GM10847 (cell line): ENCODE measurements around the gene AKAP11.

Experiments used
- POLR2A ChIP-seq: IDR thresholded peaks from 2 replicates; pipeline ENCODE4 v1.6.1; 2011; ENCODE audit not compliant: insufficient read length; ENCODE audit errors: extremely low read depth

Gene AKAP11

DNA sequence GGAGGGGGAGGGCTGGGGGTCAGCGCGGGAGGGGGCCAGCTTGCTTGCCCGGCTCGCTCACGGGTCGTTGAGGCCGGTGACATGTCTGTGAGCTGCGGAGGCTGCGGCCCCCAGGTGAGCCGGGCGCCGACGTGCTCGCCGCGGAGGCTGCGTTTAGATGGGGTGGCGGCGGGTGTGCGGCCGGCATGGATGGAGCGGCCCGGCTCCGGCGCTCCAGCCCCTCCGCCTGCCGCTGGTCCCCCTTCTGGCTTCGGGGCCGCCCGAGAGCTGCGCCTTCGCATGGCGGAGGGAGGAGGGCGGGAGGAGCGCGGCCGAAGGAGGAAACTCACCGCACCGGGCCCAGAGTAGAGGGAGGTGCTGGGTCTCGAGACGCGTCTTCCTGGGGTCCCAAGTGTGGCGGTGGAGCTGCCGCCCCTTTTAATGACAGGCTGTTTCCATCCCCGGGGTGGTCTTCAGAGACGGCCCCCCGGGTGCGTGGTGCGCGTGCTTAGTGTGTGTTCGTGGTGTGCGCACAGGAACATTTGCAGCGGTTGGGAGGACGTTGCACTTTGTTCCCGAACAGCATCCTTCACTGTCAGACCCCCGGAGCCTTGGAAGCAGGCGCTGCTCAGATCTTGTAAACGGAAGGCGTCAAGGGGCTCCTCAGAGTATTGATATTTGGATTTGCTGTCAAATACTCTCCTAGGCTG, at the start of gene AKAP11:
AKAP11 (plus strand) TSS at position 38 of the 689 bp plus-strand sequence. CDS start 14,197 bp downstream, outside the sequence.
- TF ChIP-seq POLR2A, result peak; percentile 44

GRCh38 chr13:42223681-42224080, 48.3 kb upstream of the AKAP11 start:
- TF ChIP-seq POLR2A, result no peak

- no peak for TF ChIP-seq POLR2A
Observed at GRCh38 chr13:42225051-42225450, 46.9 kb upstream of the AKAP11 start.

GRCh38 chr13:42228527-42228926, 43.4 kb upstream of the AKAP11 start:
- TF ChIP-seq POLR2A, result no peak

- no peak for TF ChIP-seq POLR2A
Observed at GRCh38 chr13:42229287-42229686, 42.7 kb upstream of the AKAP11 start.

DNA sequence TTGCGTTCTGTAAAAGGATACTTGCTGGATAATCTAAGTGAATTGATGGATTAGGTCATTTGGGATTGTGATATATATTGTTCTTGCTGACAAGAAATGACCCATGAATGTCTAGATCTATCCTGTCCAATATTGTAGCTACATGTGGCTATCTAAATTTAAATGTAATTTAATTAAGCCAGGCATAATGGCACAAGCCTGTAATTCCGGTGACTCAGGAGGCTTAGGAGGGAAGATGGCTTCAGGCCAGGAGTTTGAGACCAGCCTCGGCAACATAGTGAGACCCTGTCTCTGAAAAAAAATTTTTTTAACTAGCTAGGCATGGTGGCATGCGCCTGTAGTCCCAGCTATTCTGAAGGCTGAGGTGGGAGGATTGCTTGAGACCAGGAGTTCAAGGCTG, 39.3 kb upstream of the AKAP11 start:
- no peak for TF ChIP-seq POLR2A

GRCh38 chr13:42233726-42234125, 38.2 kb upstream of the AKAP11 start:
- no peak for TF ChIP-seq POLR2A

- no peak for TF ChIP-seq POLR2A
Observed at GRCh38 chr13:42239161-42239560, 32.8 kb upstream of the AKAP11 start.

GRCh38 chr13:42239644-42240043, 32.3 kb upstream of the AKAP11 start:
- TF ChIP-seq POLR2A, result no peak

- no peak for TF ChIP-seq POLR2A
Observed at GRCh38 chr13:42246541-42246940, 25.4 kb upstream of the AKAP11 start.

DNA sequence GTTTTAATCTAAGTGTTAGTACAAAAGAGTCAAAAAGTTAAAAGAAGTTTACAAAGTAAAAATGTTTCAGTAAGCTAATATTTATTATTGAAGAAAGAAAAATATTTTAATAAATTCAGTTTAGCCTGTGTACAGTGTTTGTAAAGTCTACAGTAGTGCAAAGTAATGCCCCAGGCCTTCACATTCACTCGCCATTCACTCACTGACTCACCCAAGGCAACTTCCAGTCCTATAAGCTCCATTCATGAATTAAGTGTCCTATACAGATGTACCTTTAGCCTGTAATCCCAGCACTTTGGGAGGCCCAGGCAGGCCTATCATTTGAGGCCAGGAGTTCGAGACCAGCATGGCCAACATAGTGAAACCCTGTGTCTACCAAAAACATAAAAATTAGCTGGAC, 24.1 kb upstream of the AKAP11 start:
- TF ChIP-seq POLR2A, result no peak

DNA sequence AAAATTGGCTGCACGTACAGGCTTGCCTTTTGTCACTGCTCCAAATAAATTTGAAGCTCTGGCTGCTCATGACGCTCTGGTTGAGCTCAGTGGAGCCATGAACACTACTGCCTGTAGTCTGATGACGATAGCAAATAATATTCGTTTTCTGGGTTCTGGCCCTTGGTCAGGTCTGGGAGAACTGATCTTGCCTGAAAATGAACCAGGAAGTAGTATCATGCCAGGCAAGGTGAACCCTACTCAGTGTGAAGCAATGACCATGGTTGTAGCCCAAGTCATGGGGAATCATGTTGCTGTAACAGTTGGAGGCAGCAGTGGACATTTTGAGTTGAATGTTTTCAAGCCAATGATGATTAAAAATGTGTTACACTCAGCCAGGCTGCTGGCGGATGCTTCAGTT, 16.1 kb upstream of the AKAP11 start:
- TF ChIP-seq POLR2A, result no peak

DNA sequence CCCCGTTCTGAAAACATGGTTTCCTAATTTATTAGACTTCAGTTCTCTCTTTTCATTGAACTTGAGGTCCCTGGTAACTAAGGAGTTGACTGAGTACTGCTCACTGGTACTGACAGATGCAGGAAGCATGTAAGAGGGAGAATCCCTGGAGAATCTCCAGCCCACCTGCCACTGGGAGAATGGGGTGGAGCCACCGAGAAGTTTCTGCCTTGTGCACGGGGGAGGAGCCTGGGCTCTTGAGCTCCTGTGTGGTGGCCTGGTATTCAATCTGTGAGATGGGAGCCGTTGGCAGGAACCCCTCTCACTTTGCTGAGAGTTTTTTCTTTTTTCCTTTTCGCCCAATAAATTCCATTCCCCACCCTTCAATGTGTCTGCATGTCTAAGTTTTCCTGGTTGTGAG, 13.2 kb upstream of the AKAP11 start:
- no peak for TF ChIP-seq POLR2A

DNA sequence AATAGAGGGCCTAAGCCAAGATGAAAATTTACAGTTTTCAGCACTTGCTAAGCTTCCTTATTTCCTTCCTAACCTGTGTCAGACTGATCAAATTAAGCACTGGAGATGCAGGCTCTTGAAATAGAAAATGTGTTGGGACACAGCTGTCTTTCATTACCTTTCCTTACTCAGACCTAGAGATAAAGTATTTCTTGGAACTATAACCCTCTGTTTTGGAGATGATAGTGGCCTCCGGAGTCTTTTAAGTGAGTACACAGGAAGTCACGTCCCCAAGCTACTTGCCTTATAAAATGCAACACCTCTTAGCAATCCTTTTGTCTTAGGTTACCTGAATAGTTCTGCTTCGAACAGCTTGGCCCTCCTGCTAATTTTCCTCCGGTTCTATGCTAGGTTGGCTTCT, 12.4 kb upstream of the AKAP11 start:
- no peak for TF ChIP-seq POLR2A

GRCh38 chr13:42260903-42261654, 10.9 kb upstream of the AKAP11 start:
- TF ChIP-seq POLR2A, result no peak

- no peak for TF ChIP-seq POLR2A
Observed at GRCh38 chr13:42266473-42266872, 5.5 kb upstream of the AKAP11 start.
